Measurements from ENCODE around the gene PLS3. TPM values are rescaled to one million over a fixed set of nuclear protein-coding genes. Genes with fewer than 3 reads are reported as not detected.
A peak's percentile ranks its signal among the peaks of the same experiment; 100 is the strongest.

The PLS3 gene
- total RNA-seq, 4 donors from 2014 or later = 4.5 to 160 (median 21.9) TPM

DNA sequence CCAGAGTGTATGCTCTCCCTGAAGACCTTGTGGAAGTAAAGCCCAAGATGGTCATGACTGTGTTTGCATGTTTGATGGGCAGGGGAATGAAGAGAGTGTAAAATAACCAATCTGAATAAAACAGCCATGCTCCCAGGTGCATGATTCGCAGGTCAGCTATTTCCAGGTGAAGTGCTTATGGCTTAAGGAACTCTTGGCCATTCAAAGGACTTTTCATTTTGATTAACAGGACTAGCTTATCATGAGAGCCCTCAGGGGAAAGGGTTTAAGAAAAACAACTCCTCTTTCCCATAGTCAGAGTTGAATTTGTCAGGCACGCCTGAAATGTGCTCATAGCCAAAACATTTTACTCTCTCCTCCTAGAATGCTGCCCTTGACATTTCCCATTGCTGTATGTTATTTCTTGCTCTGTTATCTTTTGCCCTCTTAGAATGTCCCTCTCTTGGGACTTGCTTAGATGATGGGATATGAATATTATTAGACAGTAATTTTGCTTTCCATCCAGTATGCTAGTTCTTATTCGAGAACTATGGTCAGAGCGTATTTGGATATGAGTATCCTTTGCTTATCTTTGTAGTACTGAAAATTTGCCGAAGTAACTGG is 88.6 kb downstream of the PLS3 start:
- Histone ChIP-seq H3K36me3 (no peaks in the 10 kb centered on the region), H3K27ac (no peak overlapping the region), H3K4me1 (no peaks in the 10 kb centered on the region), H3K27me3 (no peaks in the 10 kb centered on the region), H3K9me3 (no peaks in the 10 kb centered on the region), H3K4me3 (no peak overlapping the region)
- TF ChIP-seq POLR2A (IDR thresholded peaks at IDR 0.05) (no peak), POLR2AphosphoS5 (IDR thresholded peaks at IDR 0.05) (no peak), EP300 (IDR thresholded peaks at IDR 0.05; ENCODE audit: low read depth) (no peak)
- TF ChIP-seq, protein P1, sequence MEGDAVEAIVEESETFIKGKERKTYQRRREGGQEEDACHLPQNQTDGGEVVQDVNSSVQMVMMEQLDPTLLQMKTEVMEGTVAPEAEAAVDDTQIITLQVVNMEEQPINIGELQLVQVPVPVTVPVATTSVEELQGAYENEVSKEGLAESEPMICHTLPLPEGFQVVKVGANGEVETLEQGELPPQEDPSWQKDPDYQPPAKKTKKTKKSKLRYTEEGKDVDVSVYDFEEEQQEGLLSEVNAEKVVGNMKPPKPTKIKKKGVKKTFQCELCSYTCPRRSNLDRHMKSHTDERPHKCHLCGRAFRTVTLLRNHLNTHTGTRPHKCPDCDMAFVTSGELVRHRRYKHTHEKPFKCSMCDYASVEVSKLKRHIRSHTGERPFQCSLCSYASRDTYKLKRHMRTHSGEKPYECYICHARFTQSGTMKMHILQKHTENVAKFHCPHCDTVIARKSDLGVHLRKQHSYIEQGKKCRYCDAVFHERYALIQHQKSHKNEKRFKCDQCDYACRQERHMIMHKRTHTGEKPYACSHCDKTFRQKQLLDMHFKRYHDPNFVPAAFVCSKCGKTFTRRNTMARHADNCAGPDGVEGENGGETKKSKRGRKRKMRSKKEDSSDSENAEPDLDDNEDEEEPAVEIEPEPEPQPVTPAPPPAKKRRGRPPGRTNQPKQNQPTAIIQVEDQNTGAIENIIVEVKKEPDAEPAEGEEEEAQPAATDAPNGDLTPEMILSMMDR (IDR thresholded peaks at IDR 0.05) = no peak
- intact Hi-C loops (cut with DNase I; ENCODE audit: low total_unique reads) (no loop called here), in situ Hi-C loops (cut with MboI; ENCODE audit: low pct_ligation_motif_present in 1 of 4, low pct_unique_long_range_greater_than_20kb in 1 of 4, low sequenced_read_pairs in 3 of 4) (loop anchor here in 2 of 4 donors (10.0 kb wide), 2 partner anchors 315 to 325 kb away; no protein-coding TSS in a partner anchor)
- 67 to 100% methylated on average over 1 to 5 of the region's 5 CpGs for WGBS, 2 donors (ENCODE audit: low coverage in 1 of 2)
- DNase-seq = no peak

- no peak for DNase-seq
- H3K4me1 ChIP-seq = no peaks in the 10 kb centered on the region
- no peaks in the 10 kb centered on the region for H3K27me3 ChIP-seq
- intact Hi-C loops (cut with DNase I; ENCODE audit: low total_unique reads) (no loop called here), in situ Hi-C loops (cut with MboI; ENCODE audit: low pct_ligation_motif_present in 1 of 4, low pct_unique_long_range_greater_than_20kb in 1 of 4, low sequenced_read_pairs in 3 of 4) (no loop called here)
- TF ChIP-seq POLR2AphosphoS5 (IDR thresholded peaks at IDR 0.05) = no peak
- TF ChIP-seq, protein P1 (IDR thresholded peaks at IDR 0.05) = no peak
- no peaks in the 10 kb centered on the region for H3K9me3 ChIP-seq
- H3K27ac ChIP-seq = no peak overlapping the region
- no peak overlapping the region for H3K4me3 ChIP-seq
- no peaks in the 10 kb centered on the region for H3K36me3 ChIP-seq
These were observed 89.5 kb downstream of the PLS3 start for GRCh38 chrX:115650449-115650848.

DNA sequence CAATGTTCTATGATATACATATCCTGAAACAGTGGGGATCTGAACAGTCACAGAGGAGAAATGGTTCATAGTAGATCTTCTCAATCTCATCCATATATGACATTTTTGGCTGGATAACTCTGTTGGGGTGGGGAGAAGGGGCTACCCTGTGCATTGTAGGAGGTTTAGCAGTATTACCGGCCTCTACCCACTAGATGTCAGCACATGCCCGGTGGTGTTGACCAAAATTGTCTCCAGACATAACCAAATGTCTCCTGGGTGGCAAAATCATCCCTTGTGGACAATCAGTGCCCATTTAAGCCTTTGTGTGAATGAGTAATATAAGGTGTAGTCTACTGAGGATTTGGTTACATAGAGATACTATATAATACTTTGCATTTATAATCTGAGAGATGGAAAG is 89.9 kb downstream of the PLS3 start:
- WGBS, 2 donors (ENCODE audit: low coverage in 1 of 2) = 0% methylated on average over 2 of the region's 2 CpGs; no CpG with 5 or more reads in 1 of the 2 donors
- H3K36me3 ChIP-seq = no peaks in the 10 kb centered on the region
- H3K27ac ChIP-seq = no peak overlapping the region
- H3K27me3 ChIP-seq = no peaks in the 10 kb centered on the region
- no peak overlapping the region for H3K4me3 ChIP-seq
- H3K4me1 ChIP-seq = no peaks in the 10 kb centered on the region
- intact Hi-C loops (cut with DNase I; ENCODE audit: low total_unique reads) (no loop called here), in situ Hi-C loops (cut with MboI; ENCODE audit: low pct_ligation_motif_present in 1 of 4, low pct_unique_long_range_greater_than_20kb in 1 of 4, low sequenced_read_pairs in 3 of 4) (no loop called here)
- peak; percentile 17 for DNase-seq
- H3K9me3 ChIP-seq = no peaks in the 10 kb centered on the region
- TF ChIP-seq POLR2A (IDR thresholded peaks at IDR 0.05) = no peak
- TF ChIP-seq, protein P1 (IDR thresholded peaks at IDR 0.05) = peak in 4 of 5 experiments; percentile 19 to 41 (median 33)

DNA sequence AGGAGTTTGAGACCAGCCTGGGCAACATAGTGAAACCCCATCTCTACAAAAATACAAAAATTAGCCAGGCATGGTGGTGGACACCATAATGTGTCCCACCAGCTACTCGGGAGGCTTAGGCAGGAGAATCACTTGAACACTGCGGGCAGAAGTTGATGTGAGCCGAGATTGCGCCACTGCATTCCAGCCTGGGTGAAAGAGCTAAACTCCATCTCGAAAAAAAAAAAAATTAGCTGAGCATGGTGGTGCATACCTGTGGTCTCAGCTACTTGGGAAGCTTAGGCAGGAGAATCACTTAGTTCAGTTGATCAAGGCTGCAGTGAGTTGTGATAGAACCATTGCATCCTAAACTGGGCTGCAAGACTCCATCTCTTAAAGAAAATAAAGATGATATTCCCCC is 91.2 kb downstream of the PLS3 start:
- in situ Hi-C loops (cut with MboI; ENCODE audit: low pct_ligation_motif_present in 1 of 4, low pct_unique_long_range_greater_than_20kb in 1 of 4, low sequenced_read_pairs in 3 of 4) (no loop called here), intact Hi-C loops (cut with DNase I; ENCODE audit: low total_unique reads) (no loop called here)
- Histone ChIP-seq H3K4me3 (no peak overlapping the region), H3K4me1 (no peaks in the 10 kb centered on the region), H3K27me3 (no peaks in the 10 kb centered on the region), H3K9me3 (no peaks in the 10 kb centered on the region), H3K36me3 (no peaks in the 10 kb centered on the region), H3K27ac (no peak overlapping the region)
- TF ChIP-seq POLR2A (IDR thresholded peaks at IDR 0.05) = no peak
- no peak for TF ChIP-seq POLR2AphosphoS5 (IDR thresholded peaks at IDR 0.05)
- TF ChIP-seq, protein P1 (IDR thresholded peaks at IDR 0.05) = no peak
- TF ChIP-seq EP300 (IDR thresholded peaks at IDR 0.05; ENCODE audit: low read depth) = no peak
- no peak for DNase-seq
- WGBS, 2 donors (ENCODE audit: low coverage in 1 of 2) = 89% methylated on average over 5 of the region's 5 CpGs; no CpG with 5 or more reads in 1 of the 2 donors

All from transverse colon (tissue), 4 donors.